Calu3 (cell line): ENCODE data around the gene IGF2BP2. TPM values are rescaled to one million over a fixed set of nuclear protein-coding genes. Genes with fewer than 3 reads are reported as not detected.

ENCODE experiments used
- BruUV-seq: library from RNA; stranded (reverse); fragments of 400-500 nt; replicated peaks from 2 replicates; lab custom pipeline; 2021; lab: Mats Ljungman, UMichigan
- CTCF ChIA-PET: fragments of 300-600 bp; sonication (Branson Sonifier 250); formaldehyde crosslinking; loops from one replicate; lab custom pipeline; 2022; ENCODE audit warnings: antibody characterized with exemption; lab: Charles Lee
- DNase-seq: peaks from one replicate; pipeline ENCODE4 v3.0.0; 2022
- H3K27ac Mint-ChIP-seq: one replicate; pipeline ENCODE4 v1.8.0; 2022; ENCODE audit warnings: mixed read lengths; ENCODE audit not compliant: unreplicated experiment
- H3K27me3 Mint-ChIP-seq: one replicate; pipeline ENCODE4 v1.8.0; 2022; ENCODE audit warnings: mixed read lengths; ENCODE audit not compliant: unreplicated experiment
- H3K36me3 Mint-ChIP-seq: one replicate; pipeline ENCODE4 v1.8.0; 2022; ENCODE audit warnings: mild to moderate bottlenecking, moderate library complexity, mixed read lengths; ENCODE audit not compliant: insufficient read depth, unreplicated experiment
- H3K4me1 Mint-ChIP-seq: one replicate; pipeline ENCODE4 v1.8.0; 2022; ENCODE audit warnings: mild to moderate bottlenecking, low read depth, mixed read lengths; ENCODE audit not compliant: unreplicated experiment
- H3K4me3 Mint-ChIP-seq: one replicate; pipeline ENCODE4 v1.8.0; 2022; ENCODE audit warnings: mild to moderate bottlenecking, low read depth, moderate library complexity, mixed read lengths; ENCODE audit not compliant: unreplicated experiment
- H3K9me3 Mint-ChIP-seq: one replicate; pipeline ENCODE4 v1.8.0; 2022; ENCODE audit warnings: low read depth, mixed read lengths; ENCODE audit not compliant: unreplicated experiment
- intact Hi-C: fragments of 100-400 bp; cut with micrococcal nuclease; formaldehyde crosslinking; loops from one replicate; pipeline ENCODE4 v1.10.0; 2022; ENCODE audit not compliant: unreplicated experiment
- total RNA-seq: library from RNA; stranded (reverse); gene quantifications from 2 replicates; pipeline ENCODE4 v1.2.3, GENCODE V29; 2022
- TF ChIP-seq, protein P1 (sequence below): fragments of 200-600 bp; IDR thresholded peaks from one replicate; pipeline ENCODE4 v1.8.0; 2022; ENCODE audit warnings: antibody characterized with exemption; ENCODE audit not compliant: unreplicated experiment

Gene IGF2BP2
- total RNA-seq, 1 experiment from 2014 or later, result 156 TPM

DNA sequence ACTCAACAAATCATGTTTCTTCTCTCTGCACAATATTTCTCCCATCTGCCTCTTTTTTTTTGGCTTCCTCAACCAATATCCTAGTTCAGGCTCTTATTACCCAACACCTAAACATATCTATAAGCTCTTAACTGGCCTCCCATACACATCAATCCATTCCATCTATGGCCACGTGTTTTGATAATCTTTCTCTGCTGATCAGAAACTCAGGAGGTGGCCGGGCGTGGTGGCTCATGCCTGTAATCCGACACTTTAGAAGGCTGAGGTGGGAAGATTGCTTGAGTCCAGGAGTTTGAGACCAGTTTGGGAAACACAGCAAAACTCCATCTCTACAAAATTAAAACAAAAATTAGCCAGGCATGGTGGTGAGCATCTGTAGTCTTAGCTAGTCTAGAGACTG lies 68.4 kb downstream of the IGF2BP2 start:
- intact Hi-C loops, result no loop called here
- no peaks in the 10 kb centered on the region for H3K27me3 Mint-ChIP-seq
- peaks cover 11% of the 10 kb centered on the region for H3K9me3 Mint-ChIP-seq
- TF ChIP-seq, protein P1, sequence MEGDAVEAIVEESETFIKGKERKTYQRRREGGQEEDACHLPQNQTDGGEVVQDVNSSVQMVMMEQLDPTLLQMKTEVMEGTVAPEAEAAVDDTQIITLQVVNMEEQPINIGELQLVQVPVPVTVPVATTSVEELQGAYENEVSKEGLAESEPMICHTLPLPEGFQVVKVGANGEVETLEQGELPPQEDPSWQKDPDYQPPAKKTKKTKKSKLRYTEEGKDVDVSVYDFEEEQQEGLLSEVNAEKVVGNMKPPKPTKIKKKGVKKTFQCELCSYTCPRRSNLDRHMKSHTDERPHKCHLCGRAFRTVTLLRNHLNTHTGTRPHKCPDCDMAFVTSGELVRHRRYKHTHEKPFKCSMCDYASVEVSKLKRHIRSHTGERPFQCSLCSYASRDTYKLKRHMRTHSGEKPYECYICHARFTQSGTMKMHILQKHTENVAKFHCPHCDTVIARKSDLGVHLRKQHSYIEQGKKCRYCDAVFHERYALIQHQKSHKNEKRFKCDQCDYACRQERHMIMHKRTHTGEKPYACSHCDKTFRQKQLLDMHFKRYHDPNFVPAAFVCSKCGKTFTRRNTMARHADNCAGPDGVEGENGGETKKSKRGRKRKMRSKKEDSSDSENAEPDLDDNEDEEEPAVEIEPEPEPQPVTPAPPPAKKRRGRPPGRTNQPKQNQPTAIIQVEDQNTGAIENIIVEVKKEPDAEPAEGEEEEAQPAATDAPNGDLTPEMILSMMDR, result no peak
- H3K4me3 Mint-ChIP-seq, result no peak overlapping the region
- CTCF ChIA-PET, result no interaction called here
- peaks cover 62% of the 10 kb centered on the region for H3K4me1 Mint-ChIP-seq
- H3K27ac Mint-ChIP-seq, result peak overlapping the region; percentile 37
- peaks cover 46% of the 10 kb centered on the region for H3K36me3 Mint-ChIP-seq
- BruUV-seq, result no TSS peak
- DNase-seq, result no peak

- CTCF ChIA-PET, result interaction anchor here (0.6 to 2.2 kb wide), 3 partner anchors 10 to 31 kb away, joined by 3 to 5 read pairs (median 4); no protein-coding TSS in a partner anchor
- Mint-ChIP-seq H3K4me1 (peaks cover 57% of the 10 kb centered on the region), H3K27me3 (no peaks in the 10 kb centered on the region), H3K27ac (no peak overlapping the region), H3K9me3 (peaks cover 11% of the 10 kb centered on the region), H3K4me3 (no peak overlapping the region), H3K36me3 (peaks cover 50% of the 10 kb centered on the region)
- intact Hi-C loops, result no loop called here
- BruUV-seq, result no TSS peak
- TF ChIP-seq, protein P1, result no peak
- DNase-seq, result no peak
Measured at GRCh38 chr3:185754920-185755319, 69.9 kb downstream of the IGF2BP2 start.

- CTCF ChIA-PET, result no interaction called here
Measured at GRCh38 chr3:185753354-185753753, 71.5 kb downstream of the IGF2BP2 start.

DNA sequence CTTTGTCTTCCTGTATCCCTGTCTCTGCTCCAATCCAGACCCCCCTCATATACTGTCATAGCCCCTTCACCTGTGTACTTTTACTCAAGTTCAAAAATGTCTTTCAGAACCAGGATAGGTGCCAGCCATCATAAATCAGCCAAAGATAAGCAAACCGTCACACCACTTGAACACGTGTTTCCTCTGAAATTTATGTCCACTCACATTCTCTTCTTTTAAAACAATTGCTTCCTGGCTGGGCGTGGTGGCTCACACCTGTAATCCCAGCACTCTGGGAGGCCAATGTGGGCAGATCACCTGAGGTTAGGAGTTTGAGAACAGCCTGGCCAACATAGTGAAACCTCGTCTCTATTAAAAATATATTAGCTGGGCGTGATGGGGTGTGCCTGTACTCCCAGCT lies 74.1 kb downstream of the IGF2BP2 start:
- peaks cover 39% of the 10 kb centered on the region for H3K36me3 Mint-ChIP-seq
- H3K4me3 Mint-ChIP-seq, result no peak overlapping the region
- BruUV-seq, result no TSS peak
- DNase-seq, result no peak
- TF ChIP-seq, protein P1, result no peak
- peaks cover 36% of the 10 kb centered on the region for H3K4me1 Mint-ChIP-seq
- H3K9me3 Mint-ChIP-seq, result peaks cover 2% of the 10 kb centered on the region
- intact Hi-C loops, result no loop called here
- no peaks in the 10 kb centered on the region for H3K27me3 Mint-ChIP-seq
- H3K27ac Mint-ChIP-seq, result no peak overlapping the region
- CTCF ChIA-PET, result no interaction called here

More at GRCh38 chr3:185753354-185753753, 71.5 kb downstream of the IGF2BP2 start:
- no TSS peak for BruUV-seq
- H3K36me3 Mint-ChIP-seq, result peaks cover 48% of the 10 kb centered on the region
- intact Hi-C loops, result no loop called here
- H3K4me1 Mint-ChIP-seq, result peaks cover 47% of the 10 kb centered on the region
- no peak overlapping the region for H3K4me3 Mint-ChIP-seq
- H3K27ac Mint-ChIP-seq, result no peak overlapping the region
- TF ChIP-seq, protein P1, result no peak
- no peaks in the 10 kb centered on the region for H3K27me3 Mint-ChIP-seq
- DNase-seq, result no peak
- peaks cover 11% of the 10 kb centered on the region for H3K9me3 Mint-ChIP-seq
